Measurements from ENCODE around the gene ZNF674. TPM values are rescaled to one million over a fixed set of nuclear protein-coding genes. Genes with fewer than 3 reads are reported as not detected.
A peak's percentile ranks its signal among the peaks of the same experiment; 100 is the strongest.
"Not testable (repeated sequence)": the region's sequence is repeated elsewhere in the genome, so short reads cannot be mapped to it uniquely, and the experiment has no call there.

The ZNF674 gene
- total RNA-seq, 6 experiments from 2014 or later, result 5.1 to 7.1 (median 6.5) TPM

DNA sequence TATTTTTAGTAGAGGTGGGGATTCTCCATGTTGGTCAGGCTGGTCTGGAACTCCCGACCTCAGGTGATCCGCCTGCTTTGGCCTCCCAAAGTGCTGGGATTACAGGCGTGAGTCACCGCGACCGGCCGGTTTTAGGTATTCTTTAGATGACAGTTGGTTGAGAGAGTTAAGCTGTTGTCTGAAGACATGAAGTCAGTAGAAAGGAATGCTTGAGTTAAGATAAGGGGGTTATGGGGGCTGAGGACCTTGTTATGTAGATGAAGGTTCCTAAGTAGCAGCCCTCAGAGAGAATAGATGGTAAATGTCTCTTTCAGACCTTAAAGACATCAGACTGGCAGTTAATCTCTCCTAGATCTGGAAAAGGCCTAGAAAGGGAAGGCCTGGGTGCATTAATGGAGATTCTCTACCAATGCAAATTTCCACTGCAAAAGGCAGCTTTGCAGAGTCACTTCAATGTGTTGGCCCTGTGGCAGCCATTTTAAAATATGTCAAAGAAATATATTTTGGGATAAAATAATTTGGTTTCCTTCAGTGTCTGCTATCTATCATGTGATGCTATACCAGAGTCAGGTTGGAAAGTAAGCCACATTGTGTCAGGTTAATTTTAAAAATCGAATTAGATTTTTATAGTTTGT lies 6.4 kb upstream of the ZNF674 start:
- TF ChIP-seq, protein P1, sequence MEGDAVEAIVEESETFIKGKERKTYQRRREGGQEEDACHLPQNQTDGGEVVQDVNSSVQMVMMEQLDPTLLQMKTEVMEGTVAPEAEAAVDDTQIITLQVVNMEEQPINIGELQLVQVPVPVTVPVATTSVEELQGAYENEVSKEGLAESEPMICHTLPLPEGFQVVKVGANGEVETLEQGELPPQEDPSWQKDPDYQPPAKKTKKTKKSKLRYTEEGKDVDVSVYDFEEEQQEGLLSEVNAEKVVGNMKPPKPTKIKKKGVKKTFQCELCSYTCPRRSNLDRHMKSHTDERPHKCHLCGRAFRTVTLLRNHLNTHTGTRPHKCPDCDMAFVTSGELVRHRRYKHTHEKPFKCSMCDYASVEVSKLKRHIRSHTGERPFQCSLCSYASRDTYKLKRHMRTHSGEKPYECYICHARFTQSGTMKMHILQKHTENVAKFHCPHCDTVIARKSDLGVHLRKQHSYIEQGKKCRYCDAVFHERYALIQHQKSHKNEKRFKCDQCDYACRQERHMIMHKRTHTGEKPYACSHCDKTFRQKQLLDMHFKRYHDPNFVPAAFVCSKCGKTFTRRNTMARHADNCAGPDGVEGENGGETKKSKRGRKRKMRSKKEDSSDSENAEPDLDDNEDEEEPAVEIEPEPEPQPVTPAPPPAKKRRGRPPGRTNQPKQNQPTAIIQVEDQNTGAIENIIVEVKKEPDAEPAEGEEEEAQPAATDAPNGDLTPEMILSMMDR (IDR thresholded peaks at IDR 0.05), result no peak
- peak; percentile 52 for DNase-seq
- no peaks in the 10 kb centered on the region; the same call in 1 of the 2 replicates for H3K27me3 Mint-ChIP-seq (ENCODE audit: insufficient read depth)
- no peaks in the 10 kb centered on the region for H3K9me3 Mint-ChIP-seq
- no peak overlapping the region for H3K4me3 Mint-ChIP-seq
- peak overlapping the region; percentile 72 for H3K27ac Mint-ChIP-seq
- H3K4me1 Mint-ChIP-seq (ENCODE audit: low read depth), result peaks cover 48% of the 10 kb centered on the region
- H3K36me3 Mint-ChIP-seq (ENCODE audit: low read depth), result peaks cover 7% of the 10 kb centered on the region; the same call in 1 of the 2 replicates

DNA sequence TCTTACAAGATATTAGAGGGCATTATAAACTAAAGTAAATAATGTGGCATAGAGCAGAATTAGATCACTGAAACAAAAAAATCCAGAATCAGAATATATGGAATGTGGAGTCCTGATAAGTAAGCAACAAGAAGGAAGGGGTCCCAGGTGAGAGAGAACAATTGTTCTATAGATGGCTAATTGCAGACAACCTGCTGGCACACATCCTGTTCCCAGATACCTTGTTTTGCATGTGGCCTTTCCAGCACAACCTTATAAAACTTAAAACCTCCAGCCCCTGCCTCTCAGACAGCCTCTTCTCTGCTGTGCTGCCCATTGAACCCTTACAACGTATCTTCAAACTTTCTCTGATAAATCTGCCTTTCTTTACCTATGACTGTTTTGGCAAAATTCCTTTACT lies 4.7 kb upstream of the ZNF674 start:
- Mint-ChIP-seq H3K27ac (0 out of 2 replicates have a peak overlapping the region, but pooled peaks have one; percentile 55), H3K27me3 (ENCODE audit: insufficient read depth) (no peaks in the 10 kb centered on the region; the same call in 1 of the 2 replicates), H3K36me3 (ENCODE audit: low read depth) (peaks cover 14% of the 10 kb centered on the region)

DNA sequence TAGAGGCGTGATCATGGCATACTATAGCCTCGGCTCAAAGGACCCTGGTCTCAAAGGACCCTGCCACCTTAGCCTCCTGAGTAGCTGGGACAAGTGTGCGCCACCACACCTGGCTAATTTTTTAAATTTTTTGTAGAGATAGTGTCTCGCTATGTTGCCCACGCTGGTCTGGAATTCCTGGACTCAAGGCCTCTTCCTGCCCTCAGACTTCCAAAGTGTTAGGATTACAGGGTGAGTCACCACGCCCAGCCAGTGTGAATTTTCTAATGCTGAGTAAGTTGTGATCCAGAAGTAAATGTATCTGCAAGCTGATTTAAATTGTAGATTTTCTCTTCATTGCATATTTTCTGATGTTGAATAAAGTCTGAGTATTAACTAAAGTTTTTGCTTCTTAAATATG lies 2.6 kb upstream of the ZNF674 start:
- H3K4me3 Mint-ChIP-seq, result peak overlapping the region; percentile 68

More for the DNA sequence above, 4.7 kb upstream of the ZNF674 start:
- no peak for DNase-seq
- TF ChIP-seq, protein P1 (IDR thresholded peaks at IDR 0.05), result no peak
- no peak overlapping the region for H3K4me3 Mint-ChIP-seq
- H3K9me3 Mint-ChIP-seq, result no peaks in the 10 kb centered on the region
- H3K4me1 Mint-ChIP-seq (ENCODE audit: low read depth), result peaks cover 52% of the 10 kb centered on the region

DNA sequence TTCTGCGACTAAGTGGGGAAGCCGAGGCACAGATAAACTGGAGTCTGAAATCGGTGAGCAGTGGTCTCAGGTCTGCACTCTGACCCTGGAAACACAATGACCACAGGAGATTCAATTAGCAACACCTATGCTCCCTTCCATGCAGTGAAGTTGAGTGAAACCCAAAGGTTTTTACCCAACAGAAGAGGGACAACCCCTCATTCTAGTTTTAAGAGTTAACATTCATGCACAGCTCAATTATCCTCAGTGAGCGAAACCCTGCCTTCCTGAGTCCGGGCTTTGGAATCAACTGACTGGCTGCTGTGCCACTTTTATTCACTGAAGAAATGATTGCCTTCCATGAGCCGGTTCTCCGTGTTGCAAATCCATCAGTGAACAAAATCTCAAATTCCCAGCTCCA lies 694 bp downstream of the ZNF674 start:
- peaks cover 21% of the 10 kb centered on the region for H3K36me3 Mint-ChIP-seq (ENCODE audit: low read depth)
- peaks cover 33% of the 10 kb centered on the region for H3K4me1 Mint-ChIP-seq (ENCODE audit: low read depth)
- H3K27me3 Mint-ChIP-seq (ENCODE audit: insufficient read depth); DNase-seq; H3K9me3 Mint-ChIP-seq: not testable (repeated sequence)
- peak overlapping the region; percentile 94 for H3K4me3 Mint-ChIP-seq
- H3K27ac Mint-ChIP-seq, result peak overlapping the region; percentile 96

More for the DNA sequence above, 2.6 kb upstream of the ZNF674 start:
- DNase-seq, result peak; percentile 66
- H3K36me3 Mint-ChIP-seq (ENCODE audit: low read depth), result peaks cover 21% of the 10 kb centered on the region
- TF ChIP-seq, protein P1 (IDR thresholded peaks at IDR 0.05), result no peak
- H3K4me1 Mint-ChIP-seq (ENCODE audit: low read depth), result peaks cover 60% of the 10 kb centered on the region
- no peaks in the 10 kb centered on the region for H3K9me3 Mint-ChIP-seq
- H3K27ac Mint-ChIP-seq, result peak overlapping the region; percentile 75
- no peaks in the 10 kb centered on the region for H3K27me3 Mint-ChIP-seq (ENCODE audit: insufficient read depth)

DNA sequence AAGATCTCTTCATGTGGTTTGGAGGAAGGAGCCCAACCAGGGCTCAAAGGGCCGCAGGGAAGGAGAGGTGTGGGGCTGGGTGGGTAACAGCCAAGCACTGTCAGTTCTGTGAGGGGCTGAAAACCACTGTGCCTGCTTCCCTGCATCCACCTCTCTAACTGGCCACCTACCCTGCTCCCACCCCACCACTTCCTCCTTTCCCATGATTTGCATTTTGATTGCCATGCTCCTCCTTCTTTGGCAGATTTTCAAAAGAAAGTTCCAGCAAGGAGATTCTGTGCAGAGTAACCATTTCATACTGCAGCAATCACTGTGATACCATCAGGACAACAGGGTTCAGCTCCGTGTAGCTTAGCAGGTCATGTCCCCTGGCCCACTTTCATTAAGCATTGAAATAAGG lies 1.8 kb downstream of the ZNF674 start:
- no peak for DNase-seq
- no peak overlapping the region for H3K4me3 Mint-ChIP-seq
- H3K9me3 Mint-ChIP-seq, result no peaks in the 10 kb centered on the region
- peaks cover 19% of the 10 kb centered on the region for H3K36me3 Mint-ChIP-seq (ENCODE audit: low read depth)
- H3K27ac Mint-ChIP-seq, result no peak overlapping the region
- TF ChIP-seq, protein P1 (IDR thresholded peaks at IDR 0.05), result no peak
- H3K27me3 Mint-ChIP-seq (ENCODE audit: insufficient read depth), result no peaks in the 10 kb centered on the region
- peaks cover 25% of the 10 kb centered on the region for H3K4me1 Mint-ChIP-seq (ENCODE audit: low read depth)

DNA sequence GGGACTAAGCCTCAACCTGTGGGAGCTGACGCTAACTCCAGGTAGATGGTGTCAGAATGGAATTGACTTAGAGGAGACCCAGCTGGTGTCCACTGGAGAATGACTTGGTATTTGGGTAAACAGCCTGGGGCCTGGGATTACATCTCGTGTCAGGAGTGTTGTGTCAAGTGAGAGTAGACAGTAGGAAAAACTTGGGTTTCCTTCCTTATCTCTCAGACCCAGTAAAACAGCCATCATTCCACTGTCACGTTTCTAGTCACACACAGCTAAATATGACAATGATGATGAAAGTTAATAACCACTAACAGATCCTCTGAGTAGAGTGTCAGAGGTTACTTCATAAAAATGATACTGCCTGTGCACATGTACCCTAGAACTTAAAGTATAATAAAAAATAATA lies 13.8 kb downstream of the ZNF674 start:
- Mint-ChIP-seq H3K4me3 (no peak overlapping the region), H3K27me3 (ENCODE audit: insufficient read depth) (no peaks in the 10 kb centered on the region; the same call in 1 of the 2 replicates), H3K9me3 (no peaks in the 10 kb centered on the region)

DNA sequence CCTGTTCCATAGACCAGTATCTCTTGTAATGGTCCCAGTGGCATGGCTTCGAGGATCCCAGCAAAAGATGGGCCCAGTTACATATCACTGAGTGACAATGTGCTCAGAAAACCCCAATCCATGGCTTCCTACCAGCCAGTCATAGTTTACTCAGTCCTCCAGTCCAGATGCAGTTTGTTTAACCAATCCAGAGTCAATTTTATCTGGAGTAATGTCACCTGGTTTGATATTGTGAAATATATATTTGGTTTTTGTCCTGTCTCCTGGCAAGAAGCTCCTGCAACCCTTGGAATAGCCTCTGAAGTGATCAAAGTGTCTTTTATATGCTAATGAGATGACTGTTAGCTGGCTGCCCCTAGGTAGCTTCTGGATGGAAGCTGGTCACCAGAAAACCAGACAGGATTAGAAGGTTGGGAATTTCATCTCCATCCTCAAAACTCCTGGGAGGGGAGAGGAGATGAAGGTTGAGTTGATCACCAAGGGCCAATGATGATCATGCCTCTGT lies 14.8 kb downstream of the ZNF674 start:
- H3K9me3 Mint-ChIP-seq; H3K4me1 Mint-ChIP-seq (ENCODE audit: low read depth); H3K27me3 Mint-ChIP-seq (ENCODE audit: insufficient read depth); H3K27ac Mint-ChIP-seq; DNase-seq; H3K36me3 Mint-ChIP-seq (ENCODE audit: low read depth); H3K4me3 Mint-ChIP-seq: not testable (repeated sequence)

More for the DNA sequence above, 13.8 kb downstream of the ZNF674 start:
- Mint-ChIP-seq H3K4me1 (ENCODE audit: low read depth) (peaks cover 8% of the 10 kb centered on the region), H3K36me3 (ENCODE audit: low read depth) (0 out of 2 replicates have a peak, but pooled peaks cover 4% of the 10 kb centered on the region), H3K27ac (no peak overlapping the region)
- TF ChIP-seq, protein P1 (IDR thresholded peaks at IDR 0.05), result no peak
- DNase-seq, result no peak

DNA sequence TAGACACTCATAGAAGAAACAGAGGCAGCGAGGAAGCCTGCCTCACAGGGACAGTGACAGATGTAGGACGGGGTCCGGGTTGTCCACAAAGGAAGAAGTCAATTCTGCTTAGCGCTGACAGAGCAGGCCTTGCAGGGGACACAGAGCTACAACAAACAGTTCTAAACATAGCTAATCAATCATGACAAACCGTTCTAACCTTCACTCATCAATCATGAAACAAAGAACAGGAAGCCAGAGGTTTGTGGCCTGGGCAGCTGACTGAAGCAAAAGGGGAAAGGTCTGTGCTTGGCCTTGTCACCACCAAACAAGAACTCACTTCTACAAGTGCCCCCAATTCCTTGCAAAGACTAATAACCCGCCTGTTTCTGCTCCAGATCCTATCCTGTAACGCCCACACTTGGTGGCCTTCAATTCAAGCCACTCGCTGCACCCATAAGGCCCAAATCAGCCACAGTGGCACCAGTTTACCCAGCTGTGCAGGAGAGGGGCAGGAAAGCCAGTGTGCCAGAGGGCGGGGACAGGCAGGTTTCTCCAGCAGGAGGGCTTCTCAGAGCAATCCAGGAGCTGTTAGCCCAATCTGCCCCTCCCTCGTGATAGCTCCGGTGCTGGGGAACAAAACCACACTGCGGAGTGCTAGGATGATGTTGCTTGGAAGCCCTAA lies 15.3 kb downstream of the ZNF674 start:
- H3K27me3 Mint-ChIP-seq (ENCODE audit: insufficient read depth); H3K27ac Mint-ChIP-seq; H3K9me3 Mint-ChIP-seq; H3K36me3 Mint-ChIP-seq (ENCODE audit: low read depth); H3K4me3 Mint-ChIP-seq; H3K4me1 Mint-ChIP-seq (ENCODE audit: low read depth); DNase-seq: not testable (repeated sequence)
